ENCODE results near the gene EXD3. TPM values are rescaled to one million over a fixed set of nuclear protein-coding genes. Genes with fewer than 3 reads are reported as not detected.
"Not testable (repeated sequence)": the region's sequence is repeated elsewhere in the genome, so short reads cannot be mapped to it uniquely, and the experiment has no call there.

The EXD3 gene
- total RNA-seq: 8.7 and 8.9 TPM in 2 replicates

DNA sequence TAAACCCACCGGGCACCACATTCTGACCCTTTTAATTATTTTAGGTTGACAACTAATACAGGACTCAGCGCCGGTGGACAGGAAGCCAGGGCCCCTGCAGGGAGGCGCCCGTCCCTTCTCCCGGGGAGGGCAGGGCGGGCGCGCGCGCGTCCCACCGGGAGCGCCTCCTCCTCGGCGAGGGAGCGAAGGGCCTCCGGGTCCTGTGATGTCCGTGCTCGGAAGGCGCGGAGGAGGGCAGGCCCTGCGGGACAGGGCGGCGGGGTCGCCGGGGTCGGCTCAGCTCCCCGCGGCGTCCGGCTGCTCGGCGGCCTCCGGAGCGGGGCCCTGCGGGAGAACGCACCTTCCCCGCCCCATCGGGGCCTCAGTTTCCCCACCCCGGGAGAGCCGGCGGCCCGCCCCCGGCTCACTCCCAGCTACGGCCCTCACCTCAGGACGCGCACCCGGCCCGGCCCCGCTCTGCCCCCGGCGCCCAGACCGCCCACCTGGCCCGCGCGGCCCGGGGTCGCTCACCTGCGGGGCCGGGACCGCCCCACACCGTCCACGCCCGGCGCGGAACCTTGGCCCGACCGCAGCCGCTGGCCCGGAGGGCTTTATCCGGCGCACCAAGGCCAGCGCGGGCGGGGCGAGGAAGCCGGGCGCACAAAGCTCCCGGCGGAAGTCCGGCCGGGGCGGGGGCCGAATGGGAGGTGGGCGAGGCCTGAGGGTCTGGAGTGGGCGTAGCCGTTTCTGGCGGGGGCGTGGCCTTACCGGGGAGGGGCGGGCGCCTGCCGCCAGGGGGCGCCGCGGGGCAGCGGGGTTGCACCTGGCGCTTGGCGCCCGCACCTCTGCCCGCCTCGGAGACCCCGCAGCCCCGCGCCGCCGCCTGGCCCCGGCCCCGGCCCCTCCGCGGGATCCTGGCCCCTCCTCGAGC lies at the start of gene EXD3, which contains the start of gene NOXA1:
Gene EXD3 (minus strand): TSS at position 559 of the 910 bp plus-strand sequence. CDS start 27,805 bp downstream, outside the sequence.
Gene NOXA1 (plus strand): TSS at position 790 of the 910 bp plus-strand sequence. CDS start 137 bp downstream, outside the sequence.
- intact Hi-C loops (cut with micrococcal nuclease): loop anchor here (1.0 to 5.0 kb wide), 8 partner anchors 16 to 632 kb away; partner anchors contain the start of genes ARRDC1, MRPL41, NRARP and NSMF

GRCh38 chr9:137470785-137471184 lies 47.8 kb upstream of the EXD3 start:
- intact Hi-C loops (cut with micrococcal nuclease): no loop called here

- intact Hi-C loops (cut with micrococcal nuclease): no loop called here
Measured at GRCh38 chr9:137467896-137468295, 44.9 kb upstream of the EXD3 start.

GRCh38 chr9:137467161-137467581 lies 44.2 kb upstream of the EXD3 start:
- intact Hi-C loops (cut with micrococcal nuclease): no loop called here

- intact Hi-C loops (cut with micrococcal nuclease): not testable (repeated sequence)
Measured at GRCh38 chr9:137466389-137467085, 43.6 kb upstream of the EXD3 start.

DNA sequence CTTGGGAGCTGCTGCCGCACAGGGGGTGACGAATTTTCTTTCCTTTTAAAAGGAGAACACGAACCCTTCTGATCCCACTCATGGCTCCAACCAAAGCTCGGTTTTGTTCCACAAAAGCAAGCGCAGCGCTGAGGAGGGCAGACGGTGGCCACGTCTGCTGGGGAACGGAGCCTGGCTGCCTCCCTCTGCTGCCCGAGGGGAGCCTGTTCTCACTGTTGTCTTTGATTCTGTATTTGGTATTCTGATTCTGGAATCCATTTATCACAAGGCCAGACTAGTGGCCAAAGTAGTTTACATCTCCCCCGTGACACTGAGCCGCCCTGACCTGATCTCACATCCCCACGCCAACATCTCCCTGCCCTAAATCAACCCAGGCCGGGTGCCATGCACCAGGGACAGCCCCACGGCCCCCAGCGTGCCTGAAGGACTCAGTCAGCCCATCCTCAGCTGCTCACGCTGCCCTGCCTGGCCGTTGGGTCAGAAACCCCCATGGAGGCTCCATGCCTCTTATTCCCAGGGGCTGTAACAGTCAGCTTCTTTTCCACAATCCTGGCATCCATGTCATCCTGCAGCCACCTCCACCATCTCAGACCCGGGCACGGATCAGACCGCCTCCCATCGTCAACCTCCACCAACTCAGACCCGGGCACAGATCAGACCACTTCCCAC lies 42.9 kb upstream of the EXD3 start:
- intact Hi-C loops (cut with micrococcal nuclease): no loop called here

GRCh38 chr9:137465000-137465719 lies 42.2 kb upstream of the EXD3 start:
- intact Hi-C loops (cut with micrococcal nuclease): no loop called here

DNA sequence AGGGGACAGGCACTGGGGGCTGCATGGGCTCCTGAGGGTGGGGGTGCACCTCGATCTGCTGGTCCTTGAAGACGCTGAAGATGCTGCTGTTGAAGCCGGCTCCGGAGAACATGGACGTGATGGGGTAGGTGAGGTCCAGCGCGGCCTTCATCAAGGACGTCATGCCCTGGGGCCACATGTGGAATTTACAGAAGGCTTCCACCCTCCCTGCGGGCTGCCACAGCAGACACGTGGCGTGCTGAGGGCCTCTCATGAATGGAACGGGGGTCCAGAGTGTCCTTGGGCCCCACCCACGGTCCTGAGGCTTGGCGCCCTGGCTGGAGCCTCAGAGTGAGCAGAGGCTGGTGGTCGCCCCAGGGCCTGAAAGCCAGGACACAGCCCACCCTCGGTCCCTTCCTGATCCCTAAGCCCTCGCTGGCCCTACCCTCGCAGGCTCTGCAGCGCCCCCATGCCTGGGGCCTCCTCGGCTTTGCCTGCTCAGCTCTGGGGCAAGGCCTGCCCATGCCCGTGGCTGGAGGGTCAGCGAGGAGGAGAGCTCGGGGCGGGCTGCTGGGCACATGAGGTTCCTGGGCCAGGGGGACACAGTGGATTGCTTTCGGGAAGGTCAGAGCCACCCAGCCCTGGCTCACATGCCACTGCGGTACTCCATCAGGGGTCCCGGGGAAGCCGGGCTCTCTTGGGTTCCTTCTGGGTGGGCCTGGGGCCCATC lies 41.5 kb upstream of the EXD3 start:
- intact Hi-C loops (cut with micrococcal nuclease): no loop called here

DNA sequence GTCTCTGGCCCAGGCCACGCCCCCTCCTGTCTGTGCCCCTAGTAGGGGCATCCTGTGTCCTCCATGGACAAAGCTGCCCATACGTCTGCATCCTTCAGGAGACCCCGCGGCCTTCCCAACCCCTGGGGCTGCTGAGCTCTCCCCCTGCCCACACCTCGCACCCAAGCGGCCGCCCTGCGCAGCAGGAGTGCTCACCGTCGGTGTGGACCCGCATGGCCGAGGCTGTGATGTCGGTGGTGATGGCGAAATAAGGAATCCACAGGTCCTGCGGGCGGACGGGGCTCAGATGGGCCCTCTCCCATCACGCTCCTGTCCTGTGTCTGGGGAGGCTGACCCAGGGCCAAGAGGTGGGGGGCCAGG lies 40.9 kb upstream of the EXD3 start:
- intact Hi-C loops (cut with micrococcal nuclease): no loop called here

- intact Hi-C loops (cut with micrococcal nuclease): loop anchor here (1.0 kb wide), 2 partner anchors 9 to 29 kb away; no protein-coding TSS in a partner anchor
Measured at GRCh38 chr9:137462986-137463930, 40.3 kb upstream of the EXD3 start.

GRCh38 chr9:137462396-137462985 lies 39.5 kb upstream of the EXD3 start:
- intact Hi-C loops (cut with micrococcal nuclease): loop anchor here (1.0 kb wide), 2 partner anchors 8 to 30 kb away; no protein-coding TSS in a partner anchor

DNA sequence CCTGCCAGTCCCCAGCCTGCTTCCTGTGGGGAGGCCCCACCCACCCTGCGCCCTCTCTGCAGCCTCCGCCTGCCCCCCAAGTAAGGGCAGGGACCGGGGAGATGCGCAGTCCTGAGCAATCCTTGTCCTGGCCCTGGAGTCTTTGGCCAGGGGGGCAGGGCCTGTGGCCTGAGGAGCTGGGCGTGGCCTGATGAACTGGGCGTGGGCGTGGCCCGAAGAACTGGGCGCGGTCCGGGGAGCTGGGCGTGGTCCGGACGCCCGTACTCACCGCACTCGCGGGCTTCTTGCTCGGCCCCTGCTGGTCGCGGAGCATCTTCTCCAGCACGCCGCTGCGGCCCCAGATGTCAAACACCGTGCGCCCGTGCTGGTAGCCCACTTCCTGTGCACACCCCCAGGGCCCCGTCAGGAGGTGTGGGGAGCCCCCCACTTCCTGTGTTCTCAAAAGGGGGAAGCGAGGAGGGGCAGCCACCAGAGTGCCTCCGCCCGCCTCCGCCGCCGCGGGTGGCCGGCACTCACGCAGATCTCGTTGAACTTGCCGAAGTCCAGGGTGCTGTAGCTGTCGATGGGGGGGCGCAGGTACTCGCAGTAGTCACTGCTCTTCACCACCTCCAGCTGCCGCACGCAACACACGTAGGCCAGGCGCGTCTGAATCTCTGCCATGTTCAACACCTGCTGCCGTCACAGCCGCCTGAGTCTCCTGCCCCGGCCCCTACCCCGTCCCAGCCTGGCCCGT lies 38.9 kb upstream of the EXD3 start:
- intact Hi-C loops (cut with micrococcal nuclease): loop anchor here (1.0 to 2.0 kb wide), 4 partner anchors 8 to 1217 kb away; partner anchors contain the start of genes ARRDC1 and QSOX2

GRCh38 chr9:137461316-137461662 lies 38.3 kb upstream of the EXD3 start:
- intact Hi-C loops (cut with micrococcal nuclease): loop anchor here (1.0 to 2.0 kb wide), 2 partner anchors 144 to 1216 kb away; partner anchors contain the start of genes ARRDC1 and QSOX2

GRCh38 chr9:137460363-137461315 lies 37.7 kb upstream of the EXD3 start:
- intact Hi-C loops (cut with micrococcal nuclease): loop anchor here (1.0 to 2.0 kb wide), 2 partner anchors 145 to 1216 kb away; partner anchors contain the start of genes ARRDC1 and QSOX2

DNA sequence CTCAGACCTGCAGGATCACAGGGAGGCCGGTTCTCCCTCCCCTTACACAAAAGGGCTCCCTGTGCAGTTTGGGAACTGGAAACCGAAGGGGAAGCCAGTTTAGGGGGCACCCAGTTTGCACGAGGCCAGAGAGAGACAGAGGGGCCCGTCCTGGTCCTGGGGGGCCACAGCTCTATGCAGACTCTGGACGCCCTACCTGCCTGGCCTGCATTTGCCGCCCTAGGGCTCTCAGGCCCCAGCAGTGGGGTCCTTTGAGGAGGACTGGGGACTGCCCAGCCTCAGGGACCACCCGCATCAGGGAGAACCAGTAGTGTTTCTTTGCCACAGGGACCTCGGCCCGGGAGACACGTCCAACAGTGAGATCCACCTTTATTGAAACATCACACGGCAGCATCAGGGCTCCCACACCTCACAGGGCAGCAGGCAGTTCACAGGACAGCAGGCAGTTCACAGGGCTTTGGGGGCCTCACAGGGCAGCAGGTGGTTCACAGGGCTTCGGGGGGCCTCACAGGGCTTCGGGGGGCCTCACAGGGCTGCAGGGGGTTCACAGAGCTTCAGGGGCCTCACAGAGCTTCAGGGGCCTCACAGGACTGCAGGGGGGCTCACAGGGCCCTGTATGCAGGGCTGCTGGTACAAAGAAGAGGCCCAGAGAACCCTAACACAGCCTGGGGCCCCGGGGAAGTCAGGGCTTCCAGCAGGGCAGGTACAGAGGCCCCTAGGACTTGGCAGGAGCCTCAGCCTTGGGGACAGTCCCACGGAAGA lies 36.8 kb upstream of the EXD3 start:
- intact Hi-C loops (cut with micrococcal nuclease): loop anchor here (1.0 to 10.0 kb wide), 5 partner anchors 36 to 1215 kb away; partner anchors contain the start of genes EXD3, MRPL41, NOTCH1 and NOXA1

All from T-helper 1 cell treated with Interleukin-12 subunit alpha and Interleukin-12 subunit beta and Interleukin-4 antibody, amounts not matched to agents 30 ng/mL and 1 ng/mL, for 36 hours (primary cell).